ENCODE results near the gene TMEM256. TPM values are rescaled to one million over a fixed set of nuclear protein-coding genes. Genes with fewer than 3 reads are reported as not detected.
A peak's percentile ranks its signal among the peaks of the same experiment; 100 is the strongest.

The TMEM256 gene
- polyA plus RNA-seq, 1 donor from 2014 or later, result 161 TPM

DNA sequence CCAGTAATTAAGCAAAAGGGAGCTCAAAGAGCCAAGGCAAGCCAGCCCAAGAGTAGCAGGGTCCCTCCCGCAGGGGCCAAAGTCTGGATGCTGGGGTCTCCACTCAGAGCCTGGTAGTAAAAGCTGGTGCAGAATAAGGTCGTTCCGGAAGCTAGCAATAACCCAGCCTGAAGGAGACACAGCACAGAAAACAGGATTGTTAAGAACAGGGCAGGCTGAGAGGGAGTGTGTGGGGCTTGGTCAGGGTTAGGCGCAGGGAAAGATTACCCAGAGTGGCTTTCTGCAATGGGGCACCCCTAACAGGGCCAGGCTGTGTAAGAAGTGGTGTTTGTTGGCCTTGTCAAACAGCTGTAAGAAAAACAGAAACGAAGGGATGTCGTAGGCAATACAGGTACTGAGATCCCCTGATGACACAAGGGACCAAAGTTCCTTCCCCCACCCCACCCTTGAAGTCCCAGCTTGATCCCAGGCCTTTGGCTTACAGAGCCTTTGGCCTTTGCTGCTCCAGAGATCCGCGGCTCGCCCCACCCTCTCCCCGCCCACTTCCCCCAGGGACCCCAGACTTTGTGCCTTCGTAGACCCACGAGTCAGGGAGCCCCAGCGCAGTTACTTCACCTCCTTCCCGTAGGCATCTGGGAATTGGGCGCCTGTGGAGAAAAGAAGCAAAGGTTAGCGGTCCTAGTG, 712 bp downstream of the TMEM256 start:
- H3F3A ChIP-seq (ENCODE audit: insufficient read depth, low read length, poor library complexity, severe bottlenecking), result peaks cover 5% of the 10 kb centered on the region
- TF ChIP-seq EZH2 (IDR thresholded peaks at IDR 0.05; ENCODE audit: borderline replicate concordance, insufficient read depth, low read length, poor library complexity, severe bottlenecking), result no peak
- TF ChIP-seq POLR2AphosphoS5 (IDR thresholded peaks at IDR 0.05), result no peak
- TF ChIP-seq TAF1 (IDR thresholded peaks at IDR 0.05; ENCODE audit: low read depth), result no peak
- TF ChIP-seq, protein P1, sequence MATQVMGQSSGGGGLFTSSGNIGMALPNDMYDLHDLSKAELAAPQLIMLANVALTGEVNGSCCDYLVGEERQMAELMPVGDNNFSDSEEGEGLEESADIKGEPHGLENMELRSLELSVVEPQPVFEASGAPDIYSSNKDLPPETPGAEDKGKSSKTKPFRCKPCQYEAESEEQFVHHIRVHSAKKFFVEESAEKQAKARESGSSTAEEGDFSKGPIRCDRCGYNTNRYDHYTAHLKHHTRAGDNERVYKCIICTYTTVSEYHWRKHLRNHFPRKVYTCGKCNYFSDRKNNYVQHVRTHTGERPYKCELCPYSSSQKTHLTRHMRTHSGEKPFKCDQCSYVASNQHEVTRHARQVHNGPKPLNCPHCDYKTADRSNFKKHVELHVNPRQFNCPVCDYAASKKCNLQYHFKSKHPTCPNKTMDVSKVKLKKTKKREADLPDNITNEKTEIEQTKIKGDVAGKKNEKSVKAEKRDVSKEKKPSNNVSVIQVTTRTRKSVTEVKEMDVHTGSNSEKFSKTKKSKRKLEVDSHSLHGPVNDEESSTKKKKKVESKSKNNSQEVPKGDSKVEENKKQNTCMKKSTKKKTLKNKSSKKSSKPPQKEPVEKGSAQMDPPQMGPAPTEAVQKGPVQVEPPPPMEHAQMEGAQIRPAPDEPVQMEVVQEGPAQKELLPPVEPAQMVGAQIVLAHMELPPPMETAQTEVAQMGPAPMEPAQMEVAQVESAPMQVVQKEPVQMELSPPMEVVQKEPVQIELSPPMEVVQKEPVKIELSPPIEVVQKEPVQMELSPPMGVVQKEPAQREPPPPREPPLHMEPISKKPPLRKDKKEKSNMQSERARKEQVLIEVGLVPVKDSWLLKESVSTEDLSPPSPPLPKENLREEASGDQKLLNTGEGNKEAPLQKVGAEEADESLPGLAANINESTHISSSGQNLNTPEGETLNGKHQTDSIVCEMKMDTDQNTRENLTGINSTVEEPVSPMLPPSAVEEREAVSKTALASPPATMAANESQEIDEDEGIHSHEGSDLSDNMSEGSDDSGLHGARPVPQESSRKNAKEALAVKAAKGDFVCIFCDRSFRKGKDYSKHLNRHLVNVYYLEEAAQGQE (IDR thresholded peaks at IDR 0.05; ENCODE audit: borderline replicate concordance), result no peak
- TF ChIP-seq SMC3 (conservative IDR thresholded peaks at IDR 0.05; ENCODE audit: poor library complexity), result no peak
- TF ChIP-seq RAD21 (conservative IDR thresholded peaks at IDR 0.05), result no peak
- TF ChIP-seq EP300 (conservative IDR thresholded peaks at IDR 0.05; ENCODE audit: poor library complexity, severe bottlenecking), result no peak
- TF ChIP-seq, protein P2, sequence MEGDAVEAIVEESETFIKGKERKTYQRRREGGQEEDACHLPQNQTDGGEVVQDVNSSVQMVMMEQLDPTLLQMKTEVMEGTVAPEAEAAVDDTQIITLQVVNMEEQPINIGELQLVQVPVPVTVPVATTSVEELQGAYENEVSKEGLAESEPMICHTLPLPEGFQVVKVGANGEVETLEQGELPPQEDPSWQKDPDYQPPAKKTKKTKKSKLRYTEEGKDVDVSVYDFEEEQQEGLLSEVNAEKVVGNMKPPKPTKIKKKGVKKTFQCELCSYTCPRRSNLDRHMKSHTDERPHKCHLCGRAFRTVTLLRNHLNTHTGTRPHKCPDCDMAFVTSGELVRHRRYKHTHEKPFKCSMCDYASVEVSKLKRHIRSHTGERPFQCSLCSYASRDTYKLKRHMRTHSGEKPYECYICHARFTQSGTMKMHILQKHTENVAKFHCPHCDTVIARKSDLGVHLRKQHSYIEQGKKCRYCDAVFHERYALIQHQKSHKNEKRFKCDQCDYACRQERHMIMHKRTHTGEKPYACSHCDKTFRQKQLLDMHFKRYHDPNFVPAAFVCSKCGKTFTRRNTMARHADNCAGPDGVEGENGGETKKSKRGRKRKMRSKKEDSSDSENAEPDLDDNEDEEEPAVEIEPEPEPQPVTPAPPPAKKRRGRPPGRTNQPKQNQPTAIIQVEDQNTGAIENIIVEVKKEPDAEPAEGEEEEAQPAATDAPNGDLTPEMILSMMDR (IDR thresholded peaks at IDR 0.05; ENCODE audit: poor library complexity, severe bottlenecking), result no peak
- no peak for TF ChIP-seq MXI1 (conservative IDR thresholded peaks at IDR 0.05; ENCODE audit: poor library complexity, severe bottlenecking)
- H3K79me2 ChIP-seq (replicated peaks; ENCODE audit: insufficient read depth, low read length), result peaks cover 32% of the 10 kb centered on the region
- H3K27ac ChIP-seq (ENCODE audit: low read length), result peak overlapping the region; percentile 98
- H3K4me2 ChIP-seq (ENCODE audit: low read length), result peak overlapping the region; percentile 86
- H3K9ac ChIP-seq (ENCODE audit: low read length), result peak overlapping the region; percentile 98
- H2AFZ ChIP-seq (ENCODE audit: low read depth, low read length), result no peak overlapping the region
- H3K9me3 ChIP-seq (ENCODE audit: low read length), result no peaks in the 10 kb centered on the region
- no peaks in the 10 kb centered on the region for H3K36me3 ChIP-seq (ENCODE audit: insufficient read depth, low read length)
- H4K20me1 ChIP-seq (ENCODE audit: insufficient read depth), result peaks cover 2% of the 10 kb centered on the region
- no peaks in the 10 kb centered on the region for H3K9me2 ChIP-seq (ENCODE audit: insufficient read depth, low read length)
- no peaks in the 10 kb centered on the region for H3K27me3 ChIP-seq (ENCODE audit: insufficient read depth, low read depth, low read length)
- H3K4me3 ChIP-seq (ENCODE audit: low read length), result peak overlapping the region; percentile 88

DNA sequence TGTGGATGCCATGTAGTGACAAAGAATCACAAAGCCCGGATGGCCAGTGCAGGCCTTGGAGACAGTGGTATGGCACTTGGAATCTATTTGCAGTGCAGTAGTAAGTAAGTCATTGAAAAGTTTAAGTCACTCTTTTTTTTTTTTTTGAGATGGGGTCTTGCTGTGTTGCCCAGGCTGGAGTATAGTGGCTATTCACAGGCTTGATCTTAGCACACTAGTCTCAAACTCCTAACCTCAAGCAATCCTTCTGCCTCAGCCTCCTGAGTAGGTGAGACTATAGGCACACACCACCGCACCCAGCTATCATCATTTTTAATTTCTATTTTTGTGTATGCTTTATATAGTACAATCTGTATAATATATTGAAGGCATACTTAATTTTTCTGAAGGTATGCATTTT, 5.3 kb downstream of the TMEM256 start:
- Histone ChIP-seq H3K4me2 (ENCODE audit: low read length) (no peak overlapping the region), H3F3A (ENCODE audit: insufficient read depth, low read length, poor library complexity, severe bottlenecking) (peaks cover 5% of the 10 kb centered on the region), H3K4me3 (ENCODE audit: low read length) (no peak overlapping the region), H3K9ac (ENCODE audit: low read length) (no peak overlapping the region), H3K27me3 (ENCODE audit: insufficient read depth, low read depth, low read length) (no peaks in the 10 kb centered on the region), H3K79me2 (replicated peaks; ENCODE audit: insufficient read depth, low read length) (peaks cover 3% of the 10 kb centered on the region), H4K20me1 (ENCODE audit: insufficient read depth) (no peaks in the 10 kb centered on the region), H3K9me3 (ENCODE audit: low read length) (no peaks in the 10 kb centered on the region), H3K27ac (ENCODE audit: low read length) (no peak overlapping the region), H2AFZ (ENCODE audit: low read depth, low read length) (no peak overlapping the region), H3K9me2 (ENCODE audit: insufficient read depth, low read length) (no peaks in the 10 kb centered on the region), H3K36me3 (ENCODE audit: insufficient read depth, low read length) (no peaks in the 10 kb centered on the region)
- TF ChIP-seq, protein P2 (IDR thresholded peaks at IDR 0.05; ENCODE audit: poor library complexity, severe bottlenecking), result no peak
- TF ChIP-seq SMC3 (conservative IDR thresholded peaks at IDR 0.05; ENCODE audit: poor library complexity) (no peak), RAD21 (conservative IDR thresholded peaks at IDR 0.05) (no peak)
- TF ChIP-seq, protein P1 (IDR thresholded peaks at IDR 0.05; ENCODE audit: borderline replicate concordance), result no peak
